Measurements from ENCODE around the gene STX18.

The STX18 gene

GRCh38 chr4:4526401-4526800 lies 15.4 kb downstream of the STX18 start:
- H3K27me3 ChIP-seq (ENCODE audit: insufficient read depth, low read depth, severe bottlenecking), result no peaks in the 10 kb centered on the region
- no peaks in the 10 kb centered on the region for H3K9me3 ChIP-seq (ENCODE audit: severe bottlenecking)
- DNase-seq, result no peak
- H3K36me3 ChIP-seq, result no peaks in the 10 kb centered on the region
- no peak overlapping the region for H3K4me3 ChIP-seq (ENCODE audit: low read depth, low read length)
- no peak for TF ChIP-seq CTCF (IDR thresholded peaks at IDR 0.05; ENCODE audit: low read depth, low read length)
- no peak overlapping the region for H3K27ac ChIP-seq

- Histone ChIP-seq H3K4me3 (ENCODE audit: low read depth, low read length) (no peak overlapping the region), H3K36me3 (no peaks in the 10 kb centered on the region), H3K27ac (no peak overlapping the region), H3K9me3 (ENCODE audit: severe bottlenecking) (no peaks in the 10 kb centered on the region), H3K27me3 (ENCODE audit: insufficient read depth, low read depth, severe bottlenecking) (no peaks in the 10 kb centered on the region)
- no peak for DNase-seq
- no peak for TF ChIP-seq CTCF (IDR thresholded peaks at IDR 0.05; ENCODE audit: low read depth, low read length)
Observed at GRCh38 chr4:4524364-4524763, 17.5 kb downstream of the STX18 start.

DNA sequence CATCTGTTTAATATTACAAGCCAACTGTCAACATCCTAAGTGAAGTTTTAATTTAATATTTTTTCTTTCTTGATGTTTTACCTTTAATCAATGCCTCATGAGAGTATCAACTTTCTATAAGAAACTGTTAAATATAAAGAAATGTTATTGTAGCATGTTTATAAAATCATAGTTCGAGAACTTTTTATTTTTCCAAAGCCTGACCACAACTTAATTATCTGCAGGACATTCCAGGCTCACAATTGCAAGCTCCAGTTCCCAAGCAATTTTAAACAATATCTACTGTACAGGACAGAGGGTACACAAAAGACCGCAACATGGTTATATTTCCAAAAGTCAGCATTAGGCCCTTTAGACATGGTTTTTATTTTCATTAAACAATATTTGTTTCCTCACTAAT lies 20.1 kb downstream of the STX18 start:
- Histone ChIP-seq H3K4me3 (ENCODE audit: low read depth, low read length) (no peak overlapping the region), H3K9me3 (ENCODE audit: severe bottlenecking) (no peaks in the 10 kb centered on the region), H3K27me3 (ENCODE audit: insufficient read depth, low read depth, severe bottlenecking) (no peaks in the 10 kb centered on the region), H3K27ac (no peak overlapping the region), H3K36me3 (no peaks in the 10 kb centered on the region)
- DNase-seq, result no peak
- TF ChIP-seq CTCF (IDR thresholded peaks at IDR 0.05; ENCODE audit: low read depth, low read length), result no peak

GRCh38 chr4:4521136-4521535 lies 20.7 kb downstream of the STX18 start:
- TF ChIP-seq CTCF (IDR thresholded peaks at IDR 0.05; ENCODE audit: low read depth, low read length), result no peak
- Histone ChIP-seq H3K27ac (no peak overlapping the region), H3K4me3 (ENCODE audit: low read depth, low read length) (no peak overlapping the region), H3K27me3 (ENCODE audit: insufficient read depth, low read depth, severe bottlenecking) (no peaks in the 10 kb centered on the region), H3K9me3 (ENCODE audit: severe bottlenecking) (no peaks in the 10 kb centered on the region), H3K36me3 (no peaks in the 10 kb centered on the region)
- no peak for DNase-seq

DNA sequence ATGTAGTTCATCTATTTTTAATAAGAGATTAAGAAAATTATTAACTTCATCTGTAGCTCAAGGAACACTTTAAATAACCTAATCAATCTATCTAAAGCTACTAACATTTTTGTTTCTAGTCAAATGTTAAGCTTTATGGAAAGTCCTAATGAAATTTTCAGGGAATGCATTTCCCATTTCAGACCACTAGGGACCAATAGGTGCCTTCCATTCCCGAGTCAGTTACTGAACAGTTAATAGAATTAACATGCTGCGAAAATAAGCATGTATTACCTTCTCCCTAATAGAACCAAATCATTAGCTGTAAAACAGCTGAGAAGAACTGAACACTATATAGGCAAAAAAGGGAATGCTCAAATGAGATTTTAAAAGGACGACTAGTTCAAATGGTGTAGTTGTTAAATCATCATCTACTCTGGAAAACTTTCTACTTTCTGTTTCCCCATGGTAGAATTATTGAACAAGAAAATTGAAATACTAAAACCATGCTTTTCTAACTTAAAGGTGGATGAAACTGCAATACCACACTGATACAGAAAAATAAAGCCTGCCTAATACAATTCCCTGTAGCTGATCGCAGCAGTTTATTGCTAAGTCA lies 22.5 kb downstream of the STX18 start:
- no peaks in the 10 kb centered on the region for H3K9me3 ChIP-seq (ENCODE audit: severe bottlenecking)
- no peaks in the 10 kb centered on the region for H3K36me3 ChIP-seq
- H3K27ac ChIP-seq, result no peak overlapping the region
- H3K4me3 ChIP-seq (ENCODE audit: low read depth, low read length), result no peak overlapping the region
- DNase-seq, result no peak
- TF ChIP-seq CTCF (IDR thresholded peaks at IDR 0.05; ENCODE audit: low read depth, low read length), result peak; percentile 57
- H3K27me3 ChIP-seq (ENCODE audit: insufficient read depth, low read depth, severe bottlenecking), result no peaks in the 10 kb centered on the region

- no peak for DNase-seq
- TF ChIP-seq CTCF (IDR thresholded peaks at IDR 0.05; ENCODE audit: low read depth, low read length), result no peak
- Histone ChIP-seq H3K4me3 (ENCODE audit: low read depth, low read length) (no peak overlapping the region), H3K27me3 (ENCODE audit: insufficient read depth, low read depth, severe bottlenecking) (no peaks in the 10 kb centered on the region), H3K9me3 (ENCODE audit: severe bottlenecking) (no peaks in the 10 kb centered on the region), H3K27ac (no peak overlapping the region), H3K36me3 (no peaks in the 10 kb centered on the region)
Observed at GRCh38 chr4:4518747-4519146, 23.1 kb downstream of the STX18 start.

All from WERI-Rb-1 (cell line).